ENCODE data around the gene PARG. TPM values are rescaled to one million over a fixed set of nuclear protein-coding genes. Genes with fewer than 3 reads are reported as not detected.
A peak's percentile ranks its signal among the peaks of the same experiment; 100 is the strongest.
"Not testable (repeated sequence)": the region's sequence is repeated elsewhere in the genome, so short reads cannot be mapped to it uniquely, and the experiment has no call there.

Gene PARG
- total RNA-seq (2014; rRNA removed; shearing (Covaris generic)), result 32.1 and 38.7 TPM in 2 replicates

DNA sequence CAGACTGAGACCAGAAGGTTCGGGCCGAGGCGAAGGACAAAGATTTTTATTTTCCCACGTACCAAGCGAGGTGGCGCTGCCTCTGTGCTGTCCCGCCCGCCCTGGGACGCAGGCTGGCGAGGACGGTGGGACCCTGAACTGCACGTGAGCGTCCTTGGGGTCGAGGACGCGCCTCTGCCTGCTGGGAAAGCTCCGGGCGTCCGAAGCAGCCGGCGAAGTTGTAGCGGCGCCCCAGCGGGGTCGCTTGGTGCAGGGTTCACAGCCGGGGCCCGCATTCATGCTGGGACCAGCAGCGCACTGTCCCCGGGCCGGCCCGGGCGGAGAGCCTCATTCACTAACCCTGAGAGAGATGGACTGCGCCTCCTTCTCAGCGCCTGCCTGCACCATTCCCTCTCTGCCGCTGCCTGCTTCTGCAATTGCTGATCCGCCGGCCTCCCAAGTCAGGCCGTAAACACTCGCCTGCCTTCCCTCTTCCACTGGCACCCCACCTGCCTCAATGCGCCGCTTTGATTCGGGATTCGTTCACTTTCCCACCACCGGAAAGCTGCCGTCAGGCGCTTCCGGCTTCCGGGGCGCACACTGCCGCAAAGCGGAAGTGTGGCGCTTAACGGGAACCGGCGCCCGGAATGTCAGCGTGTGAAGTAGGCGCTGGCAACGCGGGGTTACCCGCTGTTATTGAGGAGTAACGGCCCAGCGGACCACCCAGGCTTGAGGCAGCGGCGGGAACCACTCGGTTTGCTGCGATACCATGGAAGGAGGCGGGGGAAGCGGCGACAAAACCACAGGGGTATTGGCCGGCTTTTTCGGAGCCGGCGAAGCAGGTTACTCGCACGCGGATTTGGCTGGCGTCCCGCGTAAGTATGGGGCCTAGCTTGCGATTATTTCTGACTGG is at the start of gene PARG, which contains the start of gene TIMM23B:
TSS of gene PARG (minus strand) at position 581 of the 892 bp plus-strand sequence. CDS start at position 279, 302 bp downstream.
TSS of gene TIMM23B (plus strand) at position 607 of the 892 bp plus-strand sequence. CDS start at position 749, 142 bp downstream.
- H3K36me3 ChIP-seq (replicated peaks; ENCODE audit: control insufficient read depth, insufficient read depth, low read length); H3K27me3 ChIP-seq (ENCODE audit: control insufficient read depth, insufficient read depth, low read length): not testable (repeated sequence)
- H3K4me3 ChIP-seq (ENCODE audit: insufficient read depth, low read depth, low read length), result peak within 1 kb of the TSS; percentile 74
- DNase-seq, result peak; percentile 62

DNA sequence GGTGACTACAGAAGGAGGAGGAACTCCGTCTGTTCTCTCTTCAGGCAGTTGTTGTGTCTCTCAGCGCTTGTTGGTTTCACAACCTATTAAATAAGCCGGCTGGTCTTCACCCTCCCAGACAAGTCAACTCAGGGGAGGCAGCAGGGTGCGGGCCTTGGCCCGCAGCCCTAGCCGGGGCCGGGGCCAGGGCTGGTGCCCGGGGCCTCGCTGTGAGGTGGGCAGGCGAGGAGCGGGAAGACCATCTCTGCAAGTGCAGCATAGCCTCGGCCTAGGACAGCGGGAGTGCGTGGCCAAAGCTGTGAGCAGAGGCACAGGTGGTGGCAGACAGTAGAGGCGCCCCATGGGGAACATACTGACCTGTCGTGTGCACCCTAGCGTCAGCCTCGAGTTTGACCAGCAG is 46.5 kb upstream of the PARG start, which contains the start of gene AGAP6:
TSS of gene AGAP6 (plus strand) at position 31 of the 400 bp plus-strand sequence. CDS start at position 341, 310 bp downstream.
- H3K4me3 ChIP-seq (ENCODE audit: insufficient read depth, low read depth, low read length); DNase-seq: not testable (repeated sequence)

DNA sequence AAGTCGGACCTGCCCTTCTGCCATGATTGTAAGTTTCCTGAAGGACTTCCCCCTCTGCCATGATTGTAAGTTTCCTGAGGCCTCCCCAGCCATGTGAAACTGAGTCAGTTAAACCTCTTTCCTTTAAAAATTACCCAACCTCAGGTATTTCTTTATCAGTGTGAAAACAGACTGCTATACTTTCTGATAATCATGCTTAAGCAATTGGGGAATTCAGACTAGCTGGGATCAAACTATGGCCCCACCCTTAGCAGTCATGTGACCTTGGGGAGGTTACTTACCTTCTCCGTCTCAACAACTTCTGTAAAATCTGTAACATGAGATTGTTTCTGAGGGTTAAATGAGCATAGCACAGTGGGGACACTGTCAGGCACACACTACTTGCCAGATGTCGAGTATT is 45.4 kb upstream of the PARG start:
- H3K36me3 ChIP-seq (replicated peaks; ENCODE audit: control insufficient read depth, insufficient read depth, low read length); H3K4me3 ChIP-seq (ENCODE audit: insufficient read depth, low read depth, low read length); DNase-seq; H3K27me3 ChIP-seq (ENCODE audit: control insufficient read depth, insufficient read depth, low read length): not testable (repeated sequence)

More for the DNA sequence above, 46.5 kb upstream of the PARG start, which contains the start of gene AGAP6:
- H3K36me3 ChIP-seq (replicated peaks; ENCODE audit: control insufficient read depth, insufficient read depth, low read length); H3K27me3 ChIP-seq (ENCODE audit: control insufficient read depth, insufficient read depth, low read length): not testable (repeated sequence)

DNA sequence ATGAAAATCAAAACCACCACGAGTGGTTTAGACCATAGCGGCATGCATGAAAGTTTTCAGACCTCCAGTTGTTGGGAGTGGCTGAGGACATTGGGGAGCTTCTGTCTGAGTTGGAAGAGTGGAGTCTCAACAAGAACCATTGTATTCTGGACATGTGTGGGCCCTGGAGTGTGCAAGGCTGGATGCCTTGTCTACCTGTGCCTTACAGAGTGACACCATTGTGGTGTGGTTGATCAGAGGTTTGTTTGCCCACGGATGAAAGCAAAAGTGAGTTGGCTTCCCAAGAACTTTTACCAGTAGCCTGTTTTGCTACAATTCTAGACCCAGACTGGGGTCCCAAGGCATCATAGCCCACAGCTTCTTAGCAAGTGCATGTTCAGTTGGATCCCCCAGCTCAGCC is 35.9 kb upstream of the PARG start:
- H3K4me3 ChIP-seq (ENCODE audit: insufficient read depth, low read depth, low read length); H3K36me3 ChIP-seq (replicated peaks; ENCODE audit: control insufficient read depth, insufficient read depth, low read length); DNase-seq; H3K27me3 ChIP-seq (ENCODE audit: control insufficient read depth, insufficient read depth, low read length): not testable (repeated sequence)

DNA sequence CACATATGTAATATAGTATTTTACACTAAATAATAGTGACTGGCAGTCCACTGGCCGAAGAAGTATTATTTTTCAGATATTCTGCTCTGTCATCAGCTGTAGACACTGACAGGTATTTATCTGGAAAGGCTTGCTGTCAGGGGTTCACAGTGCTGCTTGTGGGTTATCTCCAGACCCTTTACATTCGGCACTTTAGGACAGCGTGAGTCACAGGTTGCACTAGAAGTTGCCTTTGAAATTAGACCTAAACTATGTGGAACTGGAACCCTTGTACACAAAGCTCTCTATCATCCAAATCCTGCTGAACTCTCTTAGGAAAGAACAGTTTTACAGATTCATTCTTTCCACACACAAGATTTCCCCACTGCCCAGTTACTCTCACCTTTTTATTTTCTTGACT is 30.3 kb upstream of the PARG start:
- not testable (repeated sequence) for H3K4me3 ChIP-seq (ENCODE audit: insufficient read depth, low read depth, low read length); H3K36me3 ChIP-seq (replicated peaks; ENCODE audit: control insufficient read depth, insufficient read depth, low read length); DNase-seq; H3K27me3 ChIP-seq (ENCODE audit: control insufficient read depth, insufficient read depth, low read length)

DNA sequence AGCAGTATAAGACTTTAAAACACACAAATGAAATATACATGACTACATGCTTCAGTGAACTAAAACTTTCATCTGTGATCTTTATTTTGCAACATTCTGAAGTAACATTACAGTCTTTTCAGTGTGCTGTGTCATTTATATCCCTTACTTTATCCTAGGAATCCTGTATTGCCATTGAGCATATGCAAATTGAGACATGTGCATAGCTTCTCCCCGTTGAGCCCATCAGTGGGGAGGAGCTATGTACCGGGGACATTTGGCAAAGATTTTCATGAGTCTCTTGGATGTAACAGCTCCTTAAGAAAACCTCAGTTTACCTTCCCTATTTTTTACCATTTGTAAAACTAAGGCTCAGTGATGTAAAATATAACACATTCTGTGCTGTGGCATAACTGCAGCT is 29.6 kb upstream of the PARG start:
- not testable (repeated sequence) for H3K4me3 ChIP-seq (ENCODE audit: insufficient read depth, low read depth, low read length); DNase-seq; H3K27me3 ChIP-seq (ENCODE audit: control insufficient read depth, insufficient read depth, low read length); H3K36me3 ChIP-seq (replicated peaks; ENCODE audit: control insufficient read depth, insufficient read depth, low read length)

DNA sequence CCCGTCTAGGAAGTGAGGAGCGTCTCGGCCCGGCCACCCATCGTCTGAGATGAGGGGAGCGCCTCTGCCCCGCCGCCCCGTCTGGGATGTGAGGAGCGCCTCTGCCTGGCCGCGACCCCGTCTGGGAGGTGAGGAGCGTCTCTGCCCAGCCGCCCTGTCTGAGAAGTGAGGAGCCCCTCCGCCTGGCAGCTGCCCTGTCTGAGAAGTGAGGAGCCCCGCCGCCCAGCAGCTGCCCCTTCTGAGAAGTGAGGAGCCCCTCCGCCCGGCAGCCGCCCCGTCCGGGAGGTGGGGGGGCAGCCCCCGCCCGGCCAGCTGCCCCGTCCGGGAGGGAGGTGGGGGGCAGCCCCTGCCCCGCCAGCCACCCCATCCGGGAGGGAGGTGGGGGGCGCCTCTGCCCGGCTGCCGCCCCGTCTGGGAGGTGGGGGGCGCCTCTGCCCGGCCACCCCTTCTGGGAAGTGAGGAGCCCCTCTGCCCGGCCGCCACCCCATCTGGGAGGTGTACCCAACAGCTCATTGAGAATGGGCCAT is 28.6 kb upstream of the PARG start:
- H3K36me3 ChIP-seq (replicated peaks; ENCODE audit: control insufficient read depth, insufficient read depth, low read length); H3K4me3 ChIP-seq (ENCODE audit: insufficient read depth, low read depth, low read length); H3K27me3 ChIP-seq (ENCODE audit: control insufficient read depth, insufficient read depth, low read length); DNase-seq: not testable (repeated sequence)

DNA sequence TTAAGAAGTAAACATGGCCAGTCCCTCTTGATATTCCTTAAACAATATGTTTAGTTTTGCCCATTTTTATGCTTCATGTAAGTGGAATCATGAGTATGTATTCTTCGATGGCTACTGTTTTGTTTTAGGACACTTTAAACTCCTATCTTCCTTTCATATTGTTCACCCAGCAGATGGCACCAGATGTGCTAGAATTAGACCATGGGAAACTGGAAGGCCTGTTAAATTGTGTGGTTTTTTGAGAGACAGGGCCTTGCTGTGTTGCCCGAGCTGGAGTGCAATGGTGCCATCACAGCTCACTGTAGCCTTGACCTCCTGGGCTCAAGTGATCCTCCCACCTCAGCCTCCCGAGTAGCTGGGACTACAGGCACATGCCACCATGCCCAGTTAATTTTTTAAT is 11.3 kb upstream of the PARG start:
- not testable (repeated sequence) for H3K27me3 ChIP-seq (ENCODE audit: control insufficient read depth, insufficient read depth, low read length); H3K36me3 ChIP-seq (replicated peaks; ENCODE audit: control insufficient read depth, insufficient read depth, low read length); H3K4me3 ChIP-seq (ENCODE audit: insufficient read depth, low read depth, low read length); DNase-seq

DNA sequence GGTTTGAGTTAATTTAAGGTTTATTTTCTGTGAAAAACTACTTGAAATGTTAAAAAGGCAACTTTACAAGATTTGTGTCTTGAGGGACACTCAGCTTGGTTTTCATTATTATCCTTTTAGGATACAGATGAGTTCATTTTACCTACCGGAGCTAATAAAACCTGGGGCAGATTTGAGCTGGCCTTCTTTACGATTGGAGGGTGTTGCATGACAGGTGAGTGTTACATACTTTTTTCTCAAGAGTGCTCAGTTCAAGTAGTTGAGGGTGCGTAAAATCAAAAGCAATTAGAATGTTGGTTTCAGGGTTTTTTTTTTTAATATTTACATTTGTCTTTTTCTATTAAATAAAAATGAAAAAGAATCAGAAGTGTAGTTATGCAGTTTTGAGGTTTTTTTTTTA is 10.2 kb upstream of the PARG start:
- H3K27me3 ChIP-seq (ENCODE audit: control insufficient read depth, insufficient read depth, low read length); H3K4me3 ChIP-seq (ENCODE audit: insufficient read depth, low read depth, low read length); H3K36me3 ChIP-seq (replicated peaks; ENCODE audit: control insufficient read depth, insufficient read depth, low read length); DNase-seq: not testable (repeated sequence)

DNA sequence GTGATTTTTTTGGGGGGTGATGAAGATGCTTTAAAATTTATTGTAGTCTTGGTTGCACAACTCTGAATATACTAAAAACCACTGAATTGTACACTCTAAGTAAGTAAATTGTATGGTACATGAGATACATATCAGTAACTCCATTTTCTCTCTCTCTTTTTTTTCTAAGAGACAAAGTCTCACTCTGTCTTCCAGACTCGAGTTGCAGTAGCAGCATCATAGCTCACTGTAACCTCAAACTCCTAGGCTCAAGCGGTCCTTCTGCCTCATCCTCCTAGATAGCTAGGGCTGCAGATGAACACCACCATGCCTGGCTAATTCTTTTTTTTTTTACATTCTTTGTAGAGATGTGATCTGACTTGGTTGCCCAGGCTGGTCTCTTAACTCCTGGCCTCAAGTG is 6.9 kb upstream of the PARG start:
- DNase-seq; H3K4me3 ChIP-seq (ENCODE audit: insufficient read depth, low read depth, low read length); H3K27me3 ChIP-seq (ENCODE audit: control insufficient read depth, insufficient read depth, low read length); H3K36me3 ChIP-seq (replicated peaks; ENCODE audit: control insufficient read depth, insufficient read depth, low read length): not testable (repeated sequence)

DNA sequence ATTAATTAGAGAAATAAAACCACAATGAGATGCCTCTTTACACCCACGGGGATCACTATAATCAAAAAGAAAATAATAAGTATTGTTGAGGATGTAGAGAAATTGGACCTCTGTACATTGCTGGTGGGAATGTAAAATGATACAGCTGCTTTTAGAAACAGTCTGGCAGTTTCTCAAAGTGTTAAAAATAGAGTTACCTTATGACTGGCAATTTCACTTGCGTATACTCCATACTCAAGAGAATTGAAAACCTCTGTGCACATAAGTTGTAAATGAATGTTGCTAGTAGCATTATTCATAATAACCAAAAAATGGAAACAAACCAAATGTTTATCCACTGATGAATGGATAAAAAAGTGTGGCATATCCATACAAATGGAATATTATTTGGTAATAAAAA is 6.3 kb upstream of the PARG start:
- not testable (repeated sequence) for DNase-seq; H3K27me3 ChIP-seq (ENCODE audit: control insufficient read depth, insufficient read depth, low read length); H3K36me3 ChIP-seq (replicated peaks; ENCODE audit: control insufficient read depth, insufficient read depth, low read length); H3K4me3 ChIP-seq (ENCODE audit: insufficient read depth, low read depth, low read length)

DNA sequence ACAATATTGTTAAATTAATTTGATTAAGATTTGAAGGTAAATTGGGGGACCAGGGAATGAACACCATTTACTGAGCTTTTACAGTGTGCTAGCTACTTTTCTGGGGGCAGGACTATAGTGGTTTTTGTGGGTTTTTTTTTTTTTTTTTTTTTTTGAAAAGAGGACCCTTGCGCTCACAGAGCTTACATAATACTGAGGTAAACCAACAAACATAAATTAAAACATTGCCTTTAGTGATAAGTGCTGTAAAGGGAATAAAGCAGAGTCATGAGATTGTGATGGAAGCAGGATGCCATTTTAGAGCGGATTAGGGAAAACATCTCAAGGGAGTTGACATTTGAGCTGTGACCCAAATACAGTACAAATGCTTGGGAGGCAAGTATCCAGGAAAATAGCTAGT is 1.8 kb upstream of the PARG start:
- not testable (repeated sequence) for DNase-seq; H3K36me3 ChIP-seq (replicated peaks; ENCODE audit: control insufficient read depth, insufficient read depth, low read length); H3K27me3 ChIP-seq (ENCODE audit: control insufficient read depth, insufficient read depth, low read length); H3K4me3 ChIP-seq (ENCODE audit: insufficient read depth, low read depth, low read length)

DNA sequence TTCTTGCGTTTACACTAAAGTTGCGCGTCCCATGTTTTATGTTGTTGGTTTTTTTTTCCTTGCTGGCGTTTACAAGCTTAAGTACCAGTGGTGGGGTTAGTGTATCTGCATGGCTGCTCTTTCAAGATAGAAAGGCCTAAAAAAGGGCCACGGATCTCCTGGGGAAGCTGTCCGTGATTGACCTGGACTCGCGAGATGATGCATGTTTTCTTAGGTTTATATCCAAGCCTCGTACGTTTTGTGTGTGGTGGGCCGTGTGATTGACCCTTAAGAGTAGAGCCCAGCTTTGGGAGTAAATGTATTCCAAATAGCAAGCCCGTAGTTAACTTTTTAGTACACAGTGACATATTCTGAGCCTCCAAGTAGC is 495 bp upstream of the PARG start:
- DNase-seq; H3K27me3 ChIP-seq (ENCODE audit: control insufficient read depth, insufficient read depth, low read length); H3K36me3 ChIP-seq (replicated peaks; ENCODE audit: control insufficient read depth, insufficient read depth, low read length): not testable (repeated sequence)
- peak overlapping the region; percentile 74 for H3K4me3 ChIP-seq (ENCODE audit: insufficient read depth, low read depth, low read length)

DNA sequence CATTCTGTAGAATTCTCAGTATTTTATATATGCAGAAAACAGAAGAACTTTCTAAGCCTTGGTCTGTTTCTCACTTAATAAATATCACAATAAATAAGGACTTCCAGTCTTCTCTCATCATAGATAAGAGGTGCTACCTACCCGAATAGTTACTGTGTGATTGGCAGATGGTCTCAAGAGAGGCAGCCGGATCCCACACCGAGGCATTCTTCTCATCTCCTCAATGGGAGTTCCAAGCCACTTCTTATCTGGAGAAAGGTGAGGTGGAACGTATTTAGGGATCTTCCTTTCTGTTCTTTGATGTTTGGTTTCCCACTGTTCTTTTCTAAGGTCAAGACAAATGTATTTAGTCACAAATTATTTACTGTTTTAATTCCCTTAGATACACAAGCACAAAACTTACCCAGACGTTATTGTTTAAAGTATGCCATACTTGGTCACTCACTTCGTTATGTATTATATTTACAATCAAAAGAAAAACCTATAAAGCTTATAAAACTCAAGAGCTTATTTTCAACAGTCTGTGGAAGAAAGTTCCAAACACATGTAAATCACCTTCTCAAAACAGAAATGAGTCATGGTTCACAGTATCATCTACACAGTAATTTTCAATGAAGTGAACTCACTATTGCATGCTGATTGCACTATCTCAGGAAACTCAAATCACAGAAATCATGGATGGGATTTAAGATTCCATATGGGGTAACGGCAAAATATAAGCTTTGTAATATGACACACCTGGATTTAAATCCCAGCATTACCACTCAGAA is 9.7 kb downstream of the PARG start:
- not testable (repeated sequence) for H3K27me3 ChIP-seq (ENCODE audit: control insufficient read depth, insufficient read depth, low read length); H3K36me3 ChIP-seq (replicated peaks; ENCODE audit: control insufficient read depth, insufficient read depth, low read length); DNase-seq; H3K4me3 ChIP-seq (ENCODE audit: insufficient read depth, low read depth, low read length)

Data from H7 (cell line).